Suppressor macrophage treated with lipopolysaccharide for 4 hours (primary cell): ENCODE measurements around the gene MAGI2.

Experiments used
- DNase-seq: peaks from one replicate; pipeline ENCODE4 v3.0.0-alpha.2; 2020

The MAGI2 gene

GRCh38 chr7:78879206-78879605 is 574.3 kb downstream of the MAGI2 start:
- no peak for DNase-seq

DNA sequence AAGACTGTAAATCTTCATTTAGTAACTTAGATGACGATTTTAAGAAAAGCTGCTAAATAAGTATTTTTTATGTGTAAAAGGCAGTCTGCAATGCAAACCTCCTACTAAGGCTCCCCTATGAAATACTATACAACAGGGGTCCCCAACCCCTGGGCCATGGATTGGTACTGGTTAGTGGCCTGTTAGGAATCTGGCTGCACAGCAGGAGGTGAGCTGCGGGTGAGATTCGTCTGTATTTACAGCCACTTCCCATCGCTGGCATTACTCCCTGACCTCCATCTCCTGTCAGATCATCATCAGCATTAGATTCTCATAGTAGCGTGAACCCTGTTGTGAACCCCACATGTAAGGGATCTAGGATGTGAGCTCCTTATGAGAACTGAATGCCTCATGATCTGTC is 580.4 kb downstream of the MAGI2 start:
- DNase-seq: no peak

DNA sequence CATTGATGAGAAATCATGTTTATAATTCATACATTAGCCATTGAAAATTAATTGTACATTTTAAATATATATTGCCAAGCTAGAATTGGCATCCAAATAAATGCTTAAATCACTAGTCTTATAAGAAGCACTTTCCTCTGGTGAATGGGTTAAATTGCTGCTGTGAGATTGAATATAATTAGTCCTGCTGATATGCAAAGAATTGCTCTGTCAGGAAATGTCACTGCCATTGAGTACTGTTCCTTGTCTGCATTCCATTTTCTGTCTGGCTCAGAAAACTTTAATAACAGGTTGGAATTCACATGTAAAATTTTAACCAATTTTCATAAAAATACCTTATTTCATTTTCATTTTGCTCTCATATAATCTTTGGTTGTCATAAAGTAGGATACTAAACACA is 589.1 kb downstream of the MAGI2 start:
- no peak for DNase-seq

- DNase-seq: no peak
Measured at GRCh38 chr7:78863281-78863680, 590.2 kb downstream of the MAGI2 start.

DNA sequence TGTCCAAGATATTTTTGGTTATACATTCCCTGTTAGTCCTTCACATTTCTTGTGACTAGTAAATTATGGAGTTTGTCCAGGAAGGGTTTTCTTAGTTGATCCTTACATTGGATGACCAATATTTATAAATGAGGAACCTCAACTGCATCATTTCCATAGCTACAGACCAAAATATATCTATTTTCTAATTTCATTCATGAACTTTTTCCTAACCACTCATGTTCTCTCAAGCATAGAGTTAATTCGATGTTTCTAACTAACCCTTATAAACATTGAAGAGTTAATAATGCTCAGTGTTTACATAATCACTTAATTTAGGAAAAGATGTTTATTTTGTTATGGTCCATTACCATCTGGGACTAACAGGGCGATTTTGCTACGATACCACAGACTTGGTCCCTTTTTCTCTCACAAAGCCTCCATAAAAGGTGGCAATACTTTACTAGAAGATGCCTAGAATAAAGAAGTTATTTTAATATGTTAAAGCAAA is 591.0 kb downstream of the MAGI2 start:
- no peak for DNase-seq

- no peak for DNase-seq
Measured at GRCh38 chr7:78852951-78853350, 600.5 kb downstream of the MAGI2 start.

DNA sequence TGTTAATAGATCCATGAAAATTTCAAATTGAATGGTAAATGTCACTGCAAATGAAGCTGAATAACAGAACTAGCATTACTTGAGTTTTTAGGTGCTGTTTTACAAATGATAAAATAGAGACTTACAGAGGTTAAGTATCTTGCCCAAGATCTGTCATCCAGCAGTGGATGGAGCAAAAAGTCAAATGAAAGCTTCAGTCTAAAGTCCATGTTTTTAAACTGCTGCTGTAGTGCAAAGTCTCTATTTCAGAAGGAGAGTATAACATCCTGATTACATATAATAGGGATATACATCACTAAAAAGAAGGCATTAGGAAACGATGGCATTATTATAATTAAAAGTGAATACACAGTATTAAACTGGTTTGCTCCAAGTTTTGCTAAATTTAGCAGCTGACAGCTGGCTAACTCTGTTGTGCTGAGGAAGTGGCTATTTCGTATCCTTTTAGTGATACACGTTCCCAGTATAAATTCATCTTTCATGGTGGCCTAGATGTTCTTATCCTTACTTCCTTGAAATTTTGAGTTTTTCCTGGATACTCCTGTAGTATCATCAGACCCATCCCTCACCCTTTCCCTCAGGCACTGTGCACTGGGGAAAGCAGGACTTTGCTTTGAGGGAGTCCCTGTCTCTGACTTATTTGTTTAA is 603.2 kb downstream of the MAGI2 start:
- no peak for DNase-seq

DNA sequence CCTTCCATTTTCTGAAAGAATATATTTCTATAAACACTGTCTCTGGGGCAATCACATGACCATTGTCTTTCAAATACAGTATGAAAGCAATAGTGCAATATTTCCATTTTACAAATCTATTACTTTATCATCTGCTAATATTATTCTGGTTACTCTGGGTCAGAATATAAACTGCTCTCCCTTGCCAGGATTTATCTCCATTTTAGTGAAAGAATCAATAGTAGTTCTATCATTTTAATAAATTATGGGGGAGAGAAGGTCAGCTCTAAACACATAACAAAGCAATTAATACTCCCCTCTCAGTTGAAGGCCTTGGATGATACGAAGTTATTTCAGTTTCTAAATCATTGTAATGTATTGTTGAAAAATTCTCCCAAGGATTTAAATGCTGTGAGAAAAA is 608.3 kb downstream of the MAGI2 start:
- no peak for DNase-seq

DNA sequence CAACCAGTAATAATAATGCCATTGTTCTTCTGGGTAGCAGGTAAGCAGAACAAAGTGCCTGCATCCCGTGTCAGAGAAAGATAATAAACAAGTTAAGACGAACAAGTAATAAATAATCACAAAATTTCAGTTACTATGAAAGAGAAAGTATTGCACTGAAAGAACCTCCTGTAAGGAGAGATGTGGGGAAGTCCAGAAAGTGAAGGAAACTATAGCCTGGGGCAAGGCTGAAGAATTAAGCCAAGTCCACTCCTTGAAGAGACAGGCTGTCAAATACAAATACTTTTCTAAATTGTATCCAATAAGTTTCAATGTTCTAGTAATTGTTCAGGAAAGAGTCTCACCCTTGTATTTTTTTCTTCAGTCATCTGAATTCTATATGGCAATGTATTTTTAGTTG is 611.4 kb downstream of the MAGI2 start:
- DNase-seq: no peak

- no peak for DNase-seq
Measured at GRCh38 chr7:78835897-78836296, 617.6 kb downstream of the MAGI2 start.

DNA sequence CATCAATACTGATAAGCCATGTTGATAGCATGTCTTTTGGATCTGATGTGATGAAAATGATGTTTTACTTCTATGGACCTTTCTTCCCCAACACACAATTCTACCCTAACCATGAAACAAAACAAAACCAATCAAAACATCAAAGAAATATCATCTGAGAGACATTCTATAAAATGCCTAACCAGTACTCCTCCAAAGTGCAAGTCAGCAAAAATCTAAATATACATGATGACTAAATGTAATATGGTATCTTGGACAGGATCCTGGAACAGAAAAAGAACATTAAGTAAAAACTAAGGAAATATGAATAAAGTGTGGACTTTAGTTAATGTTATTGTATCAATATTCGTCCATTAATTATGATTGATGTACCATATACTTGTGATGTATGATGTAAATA is 625.1 kb downstream of the MAGI2 start:
- DNase-seq: no peak

DNA sequence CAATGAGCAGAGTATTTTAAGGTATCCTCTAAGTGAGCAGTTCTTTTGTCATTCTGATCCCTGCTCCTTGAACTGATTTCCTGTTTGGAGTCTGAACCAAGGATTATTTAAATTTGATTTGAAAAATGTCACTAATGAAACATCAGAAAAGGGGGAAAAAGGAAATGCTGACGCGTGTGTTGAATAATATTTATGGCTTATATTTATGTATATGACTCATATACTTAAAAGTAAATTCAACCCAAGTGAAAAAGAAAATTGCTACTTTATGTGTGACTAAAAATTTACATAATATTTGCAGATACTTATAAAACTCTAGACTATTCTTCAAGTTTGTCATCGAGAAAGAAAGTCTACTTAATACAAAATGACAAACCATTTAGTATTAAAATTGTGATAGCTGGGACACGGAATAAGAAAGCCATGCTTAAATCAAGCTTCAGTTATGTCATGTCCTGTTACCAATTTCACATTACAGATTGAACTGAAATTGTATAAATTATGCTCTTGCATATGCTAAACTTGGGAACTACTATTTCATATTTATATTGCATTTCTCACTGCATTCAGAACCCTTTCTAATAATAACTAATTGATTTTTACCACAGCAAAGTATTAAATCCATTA is 649.9 kb downstream of the MAGI2 start:
- DNase-seq: no peak

DNA sequence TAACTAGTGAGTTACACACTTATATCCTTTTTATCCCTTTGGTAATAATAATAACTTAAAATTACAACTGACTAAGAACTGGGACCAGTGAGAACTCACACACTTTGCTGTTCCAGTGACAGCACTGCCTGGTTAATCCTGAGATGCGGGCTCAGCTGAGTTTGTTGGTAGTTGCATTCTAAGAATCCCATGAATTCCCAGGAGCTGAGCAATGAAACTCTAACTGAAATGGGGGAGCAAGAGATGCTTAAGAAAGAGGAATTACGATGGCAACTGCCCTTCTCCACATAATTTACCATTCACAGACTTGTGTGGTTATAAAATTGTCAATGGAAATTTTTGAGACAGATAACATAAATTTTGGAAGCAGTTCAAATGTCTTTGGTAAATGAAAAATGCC is 659.4 kb downstream of the MAGI2 start:
- no peak for DNase-seq

DNA sequence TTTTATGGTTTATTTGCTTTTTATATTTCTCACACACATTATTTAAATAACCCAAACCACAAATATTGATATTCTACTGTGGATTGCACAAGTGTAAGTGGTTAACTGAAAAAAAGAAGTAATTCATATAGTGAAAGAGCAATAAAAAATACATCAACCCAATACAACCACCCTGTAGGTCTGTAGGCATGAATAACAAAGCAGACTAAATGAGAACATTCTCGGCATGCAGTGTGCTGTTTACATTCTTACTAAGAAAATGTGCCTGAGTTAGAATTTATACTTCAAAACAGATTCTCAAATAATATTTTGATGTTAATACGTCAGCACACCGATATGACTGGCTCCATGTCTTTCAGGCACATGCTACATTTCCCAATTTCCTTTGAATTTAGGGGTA is 660.8 kb downstream of the MAGI2 start:
- no peak for DNase-seq

GRCh38 chr7:78792006-78792405 is 661.5 kb downstream of the MAGI2 start:
- no peak for DNase-seq

- no peak for DNase-seq
Measured at GRCh38 chr7:78788464-78788863, 665.0 kb downstream of the MAGI2 start.

DNA sequence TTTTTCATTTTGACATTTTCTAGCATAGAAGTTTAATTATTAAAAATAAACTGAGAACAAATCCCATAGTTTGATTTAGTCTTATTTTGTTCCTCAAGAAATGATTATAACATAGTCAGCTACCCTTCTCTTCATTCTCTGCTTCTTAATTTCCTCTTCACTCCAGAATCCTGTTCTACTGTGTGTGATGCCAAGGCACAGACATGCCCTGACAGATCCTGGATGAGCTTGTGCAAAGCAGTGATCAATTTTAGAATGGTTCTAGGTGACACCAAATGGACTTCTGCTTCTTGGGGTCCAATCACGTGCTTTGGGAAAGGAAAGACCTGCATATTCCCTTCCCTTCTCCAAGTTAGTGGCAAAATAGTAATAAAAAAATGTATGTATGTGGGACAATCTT is 665.6 kb downstream of the MAGI2 start:
- DNase-seq: no peak

DNA sequence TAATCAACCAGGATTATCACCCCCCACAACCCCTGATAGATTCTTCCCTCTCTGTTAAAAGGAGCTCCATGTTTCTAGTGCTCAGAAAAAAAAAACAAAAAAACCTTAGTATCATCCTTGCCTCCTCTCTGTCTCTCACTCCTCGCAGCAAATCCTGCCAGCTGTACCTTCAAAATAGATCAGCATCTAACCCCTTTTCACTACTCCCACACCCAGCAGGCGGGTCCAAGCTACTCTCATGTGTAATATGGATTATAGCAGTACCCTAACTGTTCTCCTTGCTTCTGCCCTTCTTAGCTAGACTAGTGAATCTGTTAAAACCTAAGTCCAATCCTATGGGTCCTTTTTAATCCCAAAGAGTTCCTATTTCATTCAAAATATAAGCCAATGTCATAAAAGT is 667.4 kb downstream of the MAGI2 start:
- no peak for DNase-seq

DNA sequence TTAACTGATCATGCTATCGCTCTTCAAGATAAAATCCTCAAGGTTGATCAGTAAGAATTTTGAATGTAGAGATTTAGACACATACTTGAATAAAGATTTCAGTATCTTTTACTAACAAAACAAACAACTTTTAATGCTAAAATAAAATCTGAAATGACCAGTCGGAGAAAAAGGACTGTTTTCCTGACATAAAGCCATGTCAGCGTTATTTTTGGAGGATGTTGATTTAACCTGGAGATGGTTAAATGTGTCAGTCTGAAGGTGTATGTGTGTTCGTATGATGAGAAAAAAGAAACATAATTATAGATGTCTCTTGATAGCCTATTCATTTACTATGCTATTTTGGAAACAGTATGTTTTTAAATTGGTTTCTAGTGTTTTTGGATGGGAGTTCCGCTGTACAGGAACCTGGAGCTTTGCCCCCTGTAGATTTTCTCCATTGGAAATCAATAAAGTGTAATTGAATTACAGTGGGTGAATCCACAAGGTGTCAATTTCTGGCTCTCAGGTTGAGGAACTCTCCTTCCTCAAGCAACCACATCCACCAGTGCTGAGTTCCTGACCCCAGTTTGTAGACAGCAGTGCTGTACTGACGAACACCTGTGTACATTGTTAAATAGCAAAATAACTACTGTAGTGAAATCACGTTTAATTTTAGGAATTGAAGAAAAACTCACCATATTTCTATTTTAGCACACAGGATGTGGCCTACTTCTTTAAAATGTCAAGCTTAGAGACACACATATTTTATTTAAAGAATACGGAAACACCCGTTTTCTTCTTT is 670.1 kb downstream of the MAGI2 start:
- DNase-seq: no peak

- no peak for DNase-seq
Measured at GRCh38 chr7:78780560-78780959, 672.9 kb downstream of the MAGI2 start.

DNA sequence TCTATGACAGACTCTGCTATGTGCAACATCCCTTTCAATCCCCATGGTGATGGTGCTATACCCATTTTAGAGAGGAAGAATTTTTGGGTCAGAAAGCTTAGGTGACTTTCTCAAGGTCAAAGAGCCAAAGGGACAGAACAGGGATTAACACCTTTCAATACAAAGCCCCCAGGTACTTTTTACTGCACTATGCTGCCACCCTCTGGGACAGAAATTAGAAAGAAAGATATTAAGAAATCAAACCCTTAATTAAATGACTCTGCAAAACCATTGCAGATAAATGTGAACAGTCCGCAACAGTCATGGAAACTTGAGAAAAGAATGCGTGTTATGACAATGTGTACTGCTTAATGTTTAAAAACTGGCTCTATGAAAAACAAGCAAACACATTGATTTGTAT is 673.7 kb downstream of the MAGI2 start:
- no peak for DNase-seq

GRCh38 chr7:78777829-78778228 is 675.6 kb downstream of the MAGI2 start:
- no peak for DNase-seq

DNA sequence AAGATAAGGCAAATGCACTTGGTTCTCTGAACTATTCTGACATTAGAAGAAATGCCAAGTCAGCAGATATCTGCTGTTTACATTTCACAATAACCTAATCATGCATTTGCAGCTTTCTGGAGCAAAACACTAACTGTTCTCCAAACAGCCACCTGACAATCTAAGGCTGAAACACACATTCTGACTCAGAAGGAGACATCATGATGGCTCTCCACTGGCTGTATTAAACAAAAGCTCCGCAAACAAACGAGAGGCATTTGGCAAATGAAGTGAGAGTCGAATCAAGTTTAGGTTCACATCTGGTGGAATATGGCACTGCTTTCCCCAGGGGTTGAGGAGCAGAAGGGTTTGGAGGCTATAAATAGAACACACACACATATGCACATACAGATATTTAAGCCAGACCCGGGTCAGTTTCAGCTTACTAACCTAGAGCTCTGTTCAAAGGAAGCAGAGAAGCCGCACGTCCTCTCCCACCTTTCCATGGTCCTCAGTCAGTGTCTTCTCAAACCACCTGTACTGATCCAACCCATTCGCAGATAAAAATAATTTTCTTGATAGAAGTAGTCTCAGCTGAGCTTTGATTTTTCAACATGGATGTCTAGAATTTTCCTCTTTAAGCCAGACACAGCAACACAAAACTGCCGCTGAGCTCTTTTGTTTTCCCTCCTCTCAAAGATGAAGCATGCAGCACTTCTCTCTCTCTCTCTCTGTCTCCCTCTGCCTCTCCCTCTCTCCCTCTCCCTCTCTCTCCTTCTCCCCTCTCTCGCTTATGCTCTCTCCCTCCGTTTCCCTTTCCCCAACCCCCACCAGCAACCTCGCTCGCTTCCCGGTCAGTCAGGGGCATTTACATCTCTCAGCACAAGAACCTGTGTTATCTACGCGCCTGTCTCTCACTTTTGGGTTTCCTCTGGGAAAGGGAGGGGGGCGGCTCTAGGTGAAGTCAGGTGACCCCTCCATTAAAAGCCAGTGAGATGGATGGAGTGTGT is 682.8 kb downstream of the MAGI2 start:
- DNase-seq: no peak
